ENCODE measurements around the gene ADAMTS2.

The ADAMTS2 gene

DNA sequence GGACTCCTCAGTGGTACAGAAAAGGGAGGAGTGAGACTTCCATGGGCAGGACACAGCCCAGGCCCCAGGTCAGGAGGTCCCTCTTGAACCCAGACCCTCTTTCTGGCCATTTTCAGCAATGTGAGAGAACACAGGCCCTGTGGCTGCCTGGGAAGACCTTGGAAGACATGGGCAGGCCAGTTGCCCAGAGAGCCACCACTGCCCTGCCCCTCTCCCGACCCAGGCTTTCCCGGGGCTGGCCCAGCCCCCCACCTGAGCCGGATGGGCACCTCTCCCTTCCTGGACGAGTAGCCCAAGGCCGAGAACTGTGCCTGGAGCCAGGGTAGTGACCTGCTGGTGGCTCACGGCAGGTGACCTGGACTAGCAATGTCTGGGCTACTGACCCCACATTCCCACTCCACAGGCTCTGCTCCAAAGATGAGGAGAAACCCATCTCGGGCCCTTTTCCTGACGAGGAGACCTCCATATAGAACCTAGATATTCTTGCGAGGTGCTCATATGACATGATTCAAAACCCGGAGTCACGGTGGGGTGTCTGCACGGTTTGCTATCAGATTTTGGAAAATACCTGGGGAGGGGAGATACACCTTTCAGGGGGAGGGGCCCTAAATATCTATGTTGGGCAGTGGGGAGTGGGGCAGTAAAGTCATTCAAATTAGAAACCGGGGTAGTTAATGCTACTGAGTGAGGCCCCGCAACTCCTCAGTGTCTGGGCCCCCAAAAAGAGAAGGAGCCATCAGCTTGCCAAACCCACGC is 225.7 kb downstream of the ADAMTS2 start:
- ChIA-PET POLR2A (no interaction called here), CTCF (no interaction called here)
- no peak overlapping the region for H3K4me3 ChIP-seq (ENCODE audit: low read depth, low read length)
- DNase-seq (ENCODE audit: low read depth, low spot score) = no peak
- TF ChIP-seq, protein P1, sequence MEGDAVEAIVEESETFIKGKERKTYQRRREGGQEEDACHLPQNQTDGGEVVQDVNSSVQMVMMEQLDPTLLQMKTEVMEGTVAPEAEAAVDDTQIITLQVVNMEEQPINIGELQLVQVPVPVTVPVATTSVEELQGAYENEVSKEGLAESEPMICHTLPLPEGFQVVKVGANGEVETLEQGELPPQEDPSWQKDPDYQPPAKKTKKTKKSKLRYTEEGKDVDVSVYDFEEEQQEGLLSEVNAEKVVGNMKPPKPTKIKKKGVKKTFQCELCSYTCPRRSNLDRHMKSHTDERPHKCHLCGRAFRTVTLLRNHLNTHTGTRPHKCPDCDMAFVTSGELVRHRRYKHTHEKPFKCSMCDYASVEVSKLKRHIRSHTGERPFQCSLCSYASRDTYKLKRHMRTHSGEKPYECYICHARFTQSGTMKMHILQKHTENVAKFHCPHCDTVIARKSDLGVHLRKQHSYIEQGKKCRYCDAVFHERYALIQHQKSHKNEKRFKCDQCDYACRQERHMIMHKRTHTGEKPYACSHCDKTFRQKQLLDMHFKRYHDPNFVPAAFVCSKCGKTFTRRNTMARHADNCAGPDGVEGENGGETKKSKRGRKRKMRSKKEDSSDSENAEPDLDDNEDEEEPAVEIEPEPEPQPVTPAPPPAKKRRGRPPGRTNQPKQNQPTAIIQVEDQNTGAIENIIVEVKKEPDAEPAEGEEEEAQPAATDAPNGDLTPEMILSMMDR (IDR thresholded peaks at IDR 0.05; ENCODE audit: insufficient read depth, low read length, missing control alignments) = no peak

DNA sequence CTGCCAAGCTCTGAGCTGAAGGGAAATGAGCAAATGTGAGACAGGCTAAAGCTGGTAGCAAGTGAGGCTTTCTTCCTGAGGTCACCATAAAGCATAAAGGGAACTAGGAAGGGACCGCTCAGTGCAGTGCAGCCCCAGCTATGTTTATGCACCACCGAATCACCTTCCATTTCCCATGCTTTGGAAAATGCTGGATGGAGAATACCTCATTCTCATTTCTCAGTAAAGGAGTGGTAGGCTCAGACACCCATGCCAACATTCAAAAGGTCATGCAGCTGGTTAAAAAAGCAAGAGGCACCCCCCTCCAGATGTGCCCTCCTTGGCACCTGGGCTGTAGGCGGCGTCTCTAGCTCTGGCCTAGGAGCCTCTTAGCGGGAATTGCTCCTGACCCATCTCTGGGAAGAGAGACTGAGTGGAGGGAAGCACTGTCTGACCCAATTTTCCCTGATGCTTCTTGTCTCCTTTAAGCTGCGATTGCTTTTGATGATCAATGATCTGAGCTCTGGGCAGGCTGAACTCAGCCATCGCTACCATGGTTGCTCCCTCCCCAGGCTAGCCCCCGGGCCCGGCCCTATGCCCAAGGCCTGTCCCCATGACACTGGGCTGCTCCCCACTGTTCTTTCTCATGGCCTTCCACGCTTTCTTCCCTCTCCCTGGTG is 226.4 kb downstream of the ADAMTS2 start:
- DNase-seq (ENCODE audit: low read depth, low spot score) = no peak
- H3K4me3 ChIP-seq (ENCODE audit: low read depth, low read length) = no peak overlapping the region
- ChIA-PET POLR2A (no interaction called here), CTCF (no interaction called here)
- TF ChIP-seq, protein P1 (IDR thresholded peaks at IDR 0.05; ENCODE audit: insufficient read depth, low read length, missing control alignments) = no peak

DNA sequence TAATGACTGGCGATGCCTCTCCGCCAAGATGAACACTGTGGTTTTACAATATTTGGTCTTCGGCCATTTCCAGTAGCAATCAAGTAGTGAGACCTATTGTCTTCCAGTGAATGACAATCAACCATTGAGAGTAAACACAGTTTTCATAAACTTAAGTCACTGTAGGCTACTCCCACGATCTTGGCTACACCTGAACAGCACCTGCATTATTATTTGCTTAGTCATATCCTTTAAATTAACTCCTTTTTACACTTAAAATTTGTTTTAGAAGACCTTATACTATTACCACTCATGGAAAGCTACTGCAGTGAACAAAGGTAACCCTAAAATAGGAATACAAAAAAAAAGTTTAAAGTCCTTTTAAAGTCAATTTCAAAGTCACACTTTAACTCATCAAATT is 226.9 kb downstream of the ADAMTS2 start:
- POLR2A ChIA-PET = no interaction called here
- H3K4me3 ChIP-seq (ENCODE audit: low read depth, low read length) = no peak overlapping the region
- TF ChIP-seq, protein P1 (IDR thresholded peaks at IDR 0.05; ENCODE audit: insufficient read depth, low read length, missing control alignments) = no peak
- CTCF ChIA-PET = no interaction called here
- DNase-seq (ENCODE audit: low read depth, low spot score) = no peak

DNA sequence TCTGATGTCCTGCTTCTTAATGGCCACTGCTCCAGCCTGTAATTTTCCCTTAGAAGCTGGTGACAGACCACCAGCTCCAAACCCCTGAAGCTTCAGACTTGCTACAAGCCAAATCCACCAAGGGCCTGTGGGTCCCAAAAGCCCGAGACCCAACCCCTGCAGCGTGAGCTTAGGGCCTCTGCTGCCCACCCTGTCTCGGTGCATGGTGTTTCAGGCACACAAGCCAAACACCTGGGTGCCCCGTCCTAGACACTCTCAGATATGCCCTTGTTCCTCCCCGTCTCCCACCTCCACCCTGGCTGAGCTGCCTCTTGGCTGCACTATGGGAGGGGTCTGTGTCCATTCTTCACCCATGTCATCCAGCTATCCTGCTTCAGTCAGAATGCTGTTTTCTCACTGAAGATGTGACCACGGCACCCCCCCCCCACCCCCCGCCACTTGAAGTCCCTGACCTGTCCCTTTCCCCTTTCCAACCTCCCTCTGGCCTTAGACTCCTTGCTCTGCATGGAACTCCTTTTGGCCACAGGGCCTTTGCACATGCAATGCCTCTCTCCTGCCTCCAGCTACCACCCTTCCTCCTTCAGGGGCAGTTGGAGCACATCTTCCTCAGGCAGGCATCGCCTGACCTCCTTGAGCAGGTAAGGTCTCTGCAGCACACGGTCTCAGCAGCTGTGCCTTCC is 229.3 kb downstream of the ADAMTS2 start:
- no peak for DNase-seq (ENCODE audit: low read depth, low spot score)
- CTCF ChIA-PET = no interaction called here
- TF ChIP-seq, protein P1 (IDR thresholded peaks at IDR 0.05; ENCODE audit: insufficient read depth, low read length, missing control alignments) = no peak
- no peak overlapping the region for H3K4me3 ChIP-seq (ENCODE audit: low read depth, low read length)
- POLR2A ChIA-PET = no interaction called here

DNA sequence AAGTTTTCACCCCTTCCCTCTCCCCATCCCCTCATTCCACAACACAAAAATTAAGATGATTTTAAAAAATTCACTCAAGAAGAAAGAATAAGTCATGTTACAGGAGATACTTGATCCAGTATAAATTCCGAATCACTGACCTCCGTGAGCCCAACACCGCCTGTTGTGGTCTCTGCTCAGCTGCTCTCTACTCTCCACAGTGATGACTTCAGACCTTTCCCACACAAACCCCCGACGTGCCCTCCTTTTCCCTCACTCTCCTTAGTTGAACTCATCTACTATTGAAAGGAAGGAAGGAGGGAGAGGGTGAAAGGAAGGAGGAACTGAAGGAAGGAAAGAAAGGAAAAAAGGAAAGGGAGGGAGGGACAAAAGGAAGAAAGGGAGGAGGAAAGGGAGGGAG is 230.0 kb downstream of the ADAMTS2 start:
- DNase-seq (ENCODE audit: low read depth, low spot score) = no peak
- ChIA-PET POLR2A (no interaction called here), CTCF (no interaction called here)
- TF ChIP-seq, protein P1 (IDR thresholded peaks at IDR 0.05; ENCODE audit: insufficient read depth, low read length, missing control alignments) = no peak
- H3K4me3 ChIP-seq (ENCODE audit: low read depth, low read length) = no peak overlapping the region

DNA sequence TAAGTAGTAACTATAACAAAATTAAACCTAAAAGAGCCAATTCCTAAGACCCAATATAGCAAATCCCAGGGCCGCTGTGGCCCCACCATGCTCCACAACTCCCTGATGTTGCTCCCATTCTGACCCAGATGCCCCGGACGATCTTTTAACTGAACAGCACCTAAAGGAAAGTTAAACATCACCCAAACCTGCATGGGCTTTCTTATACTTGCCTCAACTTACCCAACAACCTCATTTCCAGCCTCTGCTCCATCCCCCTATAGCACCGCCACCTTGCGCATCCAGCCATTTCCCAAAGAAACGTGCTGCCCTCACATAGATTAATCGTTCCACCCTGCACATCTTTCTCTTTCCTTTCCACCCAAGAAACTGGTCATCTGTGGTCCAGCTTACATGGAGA is 230.5 kb downstream of the ADAMTS2 start:
- TF ChIP-seq, protein P1 (IDR thresholded peaks at IDR 0.05; ENCODE audit: insufficient read depth, low read length, missing control alignments) = no peak
- POLR2A ChIA-PET = no interaction called here
- CTCF ChIA-PET = no interaction called here
- DNase-seq (ENCODE audit: low read depth, low spot score) = no peak
- H3K4me3 ChIP-seq (ENCODE audit: low read depth, low read length) = no peak overlapping the region
